Vagina (tissue), 2 donors: ENCODE measurements around the gene MCOLN2. TPM values are rescaled to one million over a fixed set of nuclear protein-coding genes. Genes with fewer than 3 reads are reported as not detected.
"Not testable (repeated sequence)": the region's sequence is repeated elsewhere in the genome, so short reads cannot be mapped to it uniquely, and the experiment has no call there.

Experiments used
- DNase-seq, 2 donors: peaks; one replicate each; pipeline ENCODE4 v3.0.0-alpha.2; 2017; ENCODE audit errors: extremely low spot score in 2 of 2
- H3K27ac ChIP-seq: fragments of 200-600 bp; sonication (generic); one replicate; pipeline ENCODE4 v1.5.1; 2019
- H3K27me3 ChIP-seq: fragments of 200-600 bp; sonication (generic); one replicate; pipeline ENCODE4 v1.5.1; 2019
- H3K36me3 ChIP-seq, 2 donors: fragments of 200-600 bp; sonication (generic); one replicate each; pipeline ENCODE4 v1.5.1; 2017 to 2019
- H3K4me1 ChIP-seq: fragments of 200-600 bp; sonication (generic); one replicate; pipeline ENCODE4 v1.5.1; 2019
- H3K4me3 ChIP-seq, 2 donors: fragments of 200-600 bp; sonication (generic); 1 replicate in 1 of 2; 2 replicates in 1 of 2; pipeline ENCODE4 v1.5.1; 2016 to 2019
- H3K9me3 ChIP-seq: fragments of 200-600 bp; sonication (generic); one replicate; pipeline ENCODE4 v1.5.1; 2019
- CTCF ChIP-seq, 3 experiments: fragments of 450-650 bp in 2 of 3; fragments of 200-600 bp in 1 of 3; sonication (generic) in 1 of 3; IDR thresholded peaks; one replicate each; pipeline ENCODE4 v1.5.1; 2017 to 2019; ENCODE audit warnings: antibody characterized with exemption in 3 of 3, mild to moderate bottlenecking in 2 of 3, moderate library complexity in 2 of 3
- POLR2A ChIP-seq, 2 donors: fragments of 450-650 bp; IDR thresholded peaks; one replicate each; pipeline ENCODE4 v1.6.1; 2017; ENCODE audit warnings: antibody characterized with exemption in 2 of 2, mild to moderate bottlenecking in 2 of 2, moderate library complexity in 2 of 2
- POLR2AphosphoS5 ChIP-seq, 2 donors: sonication (generic); formaldehyde crosslinking; IDR thresholded peaks; one replicate each; pipeline ENCODE4 v1.9.0; 2017; ENCODE audit warnings: antibody characterized with exemption in 2 of 2, mild to moderate bottlenecking in 2 of 2, low read depth in 1 of 2; ENCODE audit not compliant: insufficient read depth in 1 of 2
- intact Hi-C: fragments of 100-400 bp; cut with DNase I; formaldehyde crosslinking; loops from one replicate; pipeline ENCODE4 v1.15.1; 2023
- total RNA-seq: library from RNA; depleted of rRNA; stranded (reverse); fragments of >200 nt; gene quantifications from one replicate; pipeline ENCODE4 v1.2.3, GENCODE V29; 2016

Gene MCOLN2
- total RNA-seq, 1 donor from 2014 or later: 1.7 TPM

- peak overlapping the region; percentile 16 for H3K27ac ChIP-seq
Measured at GRCh38 chr1:84997667-84998600, 1.0 kb upstream of the MCOLN2 start.

GRCh38 chr1:84995484-84996334 is 1.2 kb downstream of the MCOLN2 start:
- H3K27ac ChIP-seq: no peak overlapping the region
- peak overlapping the region in 1 of 2 donors; percentile 56 for H3K4me3 ChIP-seq
- H3K27me3 ChIP-seq: no peaks in the 10 kb centered on the region
- peaks cover 25% of the 10 kb centered on the region for H3K4me1 ChIP-seq
- no peaks in the 10 kb centered on the region for H3K36me3 ChIP-seq
- DNase-seq: no peak
- intact Hi-C loops: no loop called here
- TF ChIP-seq POLR2AphosphoS5 (IDR thresholded peaks at IDR 0.05; ENCODE audit: insufficient read depth in 1 of 2, low read depth in 1 of 2) (no peak), CTCF (IDR thresholded peaks at IDR 0.05) (no peak), POLR2A (IDR thresholded peaks at IDR 0.05) (no peak)
- no peaks in the 10 kb centered on the region for H3K9me3 ChIP-seq

More at GRCh38 chr1:84997667-84998600, 1.0 kb upstream of the MCOLN2 start:
- Histone ChIP-seq H3K9me3 (no peaks in the 10 kb centered on the region), H3K4me1 (peaks cover 25% of the 10 kb centered on the region), H3K4me3 (peak overlapping the region; percentile 56 to 73), H3K27me3 (no peaks in the 10 kb centered on the region), H3K36me3 (no peaks in the 10 kb centered on the region)
- intact Hi-C loops: no loop called here
- no peak for DNase-seq
- TF ChIP-seq POLR2A (IDR thresholded peaks at IDR 0.05): no peak
- no peak for TF ChIP-seq CTCF (IDR thresholded peaks at IDR 0.05)
- TF ChIP-seq POLR2AphosphoS5 (IDR thresholded peaks at IDR 0.05; ENCODE audit: insufficient read depth in 1 of 2, low read depth in 1 of 2): no peak

- TF ChIP-seq CTCF (IDR thresholded peaks at IDR 0.05) (no peak), POLR2AphosphoS5 (IDR thresholded peaks at IDR 0.05; ENCODE audit: insufficient read depth in 1 of 2, low read depth in 1 of 2) (no peak), POLR2A (IDR thresholded peaks at IDR 0.05) (no peak)
- H3K36me3 ChIP-seq: no peaks in the 10 kb centered on the region
- no peaks in the 10 kb centered on the region for H3K27me3 ChIP-seq
- no peaks in the 10 kb centered on the region for H3K9me3 ChIP-seq
- H3K4me3 ChIP-seq: no peak overlapping the region
- H3K27ac ChIP-seq: no peak overlapping the region
- intact Hi-C loops: no loop called here
- peaks cover 2% of the 10 kb centered on the region for H3K4me1 ChIP-seq
- no peak for DNase-seq
Measured at GRCh38 chr1:84991097-84991920, 5.6 kb downstream of the MCOLN2 start.

GRCh38 chr1:84988588-84988987 is 8.3 kb downstream of the MCOLN2 start:
- no peaks in the 10 kb centered on the region for H3K27me3 ChIP-seq
- TF ChIP-seq POLR2A (IDR thresholded peaks at IDR 0.05) (no peak), POLR2AphosphoS5 (IDR thresholded peaks at IDR 0.05; ENCODE audit: insufficient read depth in 1 of 2, low read depth in 1 of 2) (no peak), CTCF (IDR thresholded peaks at IDR 0.05) (no peak)
- H3K36me3 ChIP-seq: no peaks in the 10 kb centered on the region
- H3K4me1 ChIP-seq: no peaks in the 10 kb centered on the region
- intact Hi-C loops: no loop called here
- no peak for DNase-seq
- H3K4me3 ChIP-seq: no peak overlapping the region
- H3K9me3 ChIP-seq: no peaks in the 10 kb centered on the region
- H3K27ac ChIP-seq: no peak overlapping the region

GRCh38 chr1:84986561-84986960 is 10.4 kb downstream of the MCOLN2 start:
- DNase-seq, H3K36me3 ChIP-seq, H3K4me3 ChIP-seq, intact Hi-C loops, H3K4me1 ChIP-seq, H3K9me3 ChIP-seq, H3K27ac ChIP-seq, H3K27me3 ChIP-seq: not testable (repeated sequence)
